H1 (cell line): ENCODE measurements around the gene CIROP. TPM values are rescaled to one million over a fixed set of nuclear protein-coding genes. Genes with fewer than 3 reads are reported as not detected.

Experiments used
- CTCF ChIA-PET: fragments of 300-600 bp; sonication (Branson Sonifier 250); formaldehyde crosslinking; loops from one replicate; lab custom pipeline; 2021; ENCODE audit not compliant: partially characterized antibody; lab: Charles Lee
- POLR2A ChIA-PET: fragments of 300-600 bp; sonication (Branson Sonifier 250); formaldehyde crosslinking; loops from one replicate; lab custom pipeline; 2021; ENCODE audit warnings: inconsistent platforms; ENCODE audit not compliant: partially characterized antibody; lab: Charles Lee
- DNase-seq, 2 experiments: peaks; one replicate each; pipeline versions ENCODE4 v3.0.0 to v3.0.0-alpha.2; 2010 to 2022; ENCODE audit warnings: low spot score in 2 of 2, low read depth in 1 of 2, mixed read lengths in 1 of 2
- FAIRE-seq: peaks from 2 replicates; lab custom pipeline; 2011; peaks lifted over from hg19 to GRCh38; lab: Jason Lieb, UNC
- H2AFZ ChIP-seq: 2 replicates; pipeline ENCODE4 v1.8.1; 2012; ENCODE audit warnings: low read length, inconsistent platforms
- H2AK5ac ChIP-seq: 2 replicates; pipeline ENCODE4 v1.6.1; 2013; ENCODE audit warnings: low read depth, low read length
- H2BK120ac ChIP-seq: replicated peaks from 2 replicates; pipeline ENCODE3; 2013; ENCODE audit warnings: low read depth, low read length, inconsistent platforms
- H2BK12ac ChIP-seq: 2 replicates; pipeline ENCODE4 v1.6.1; 2013; ENCODE audit warnings: low read depth, low read length
- H2BK15ac ChIP-seq: 2 replicates; pipeline ENCODE4 v1.6.1; 2013; ENCODE audit warnings: low read length
- H2BK20ac ChIP-seq: 2 replicates; pipeline ENCODE4 v1.6.1; 2013; ENCODE audit warnings: low read length
- H2BK5ac ChIP-seq: 2 replicates; pipeline ENCODE4 v1.6.1; 2013; ENCODE audit warnings: low read depth, low read length
- H3K14ac ChIP-seq: 2 replicates; pipeline ENCODE4 v1.6.1; 2013; ENCODE audit warnings: inconsistent platforms; ENCODE audit not compliant: insufficient read length
- H3K18ac ChIP-seq: 2 replicates; pipeline ENCODE4 v1.6.1; 2013; ENCODE audit warnings: low read length; ENCODE audit errors: extremely low read depth
- H3K23ac ChIP-seq: 2 replicates; pipeline ENCODE4 v1.6.1; 2013; ENCODE audit warnings: inconsistent platforms; ENCODE audit not compliant: insufficient read length
- H3K23me2 ChIP-seq: 2 replicates; pipeline ENCODE4 v1.6.1; 2013; ENCODE audit warnings: low read depth, low read length
- H3K27ac ChIP-seq: 2 replicates; pipeline ENCODE4 v1.6.1; 2011; ENCODE audit warnings: low read depth, low read length, inconsistent platforms
- H3K27me3 ChIP-seq, 4 experiments: replicated peaks in 1 of 4; 1 replicate in 1 of 4; 2 replicates in 3 of 4; pipeline versions ENCODE4 v1.6.1 to v1.8.1; 2011 to 2013; ENCODE audit warnings: low read length in 3 of 4, mild to moderate bottlenecking in 3 of 4, inconsistent platforms in 2 of 4, mixed read lengths in 2 of 4, moderate library complexity in 1 of 4; ENCODE audit not compliant: control insufficient read depth in 3 of 4, insufficient read depth in 3 of 4; ENCODE audit errors: extremely low read depth in 1 of 4
- H3K36me3 ChIP-seq, 4 experiments: 2 replicates each; pipeline versions ENCODE4 v1.6.1 to v1.8.1; 2011 to 2013; ENCODE audit warnings: mild to moderate bottlenecking in 4 of 4, low read length in 3 of 4, moderate library complexity in 2 of 4, control low read depth in 1 of 4, inconsistent platforms in 1 of 4; ENCODE audit not compliant: insufficient read depth in 4 of 4, control insufficient read depth in 2 of 4
- H3K4ac ChIP-seq: replicated peaks from 2 replicates; pipeline ENCODE3; 2013; ENCODE audit warnings: low read length, low read depth, mixed read lengths, inconsistent platforms; ENCODE audit not compliant: insufficient read length
- H3K4me1 ChIP-seq, 4 experiments: replicated peaks in 1 of 4; 1 replicate in 1 of 4; 2 replicates in 3 of 4; pipeline versions ENCODE4 v1.6.1 to v1.8.1; 2011 to 2013; ENCODE audit warnings: low read length in 3 of 4, inconsistent platforms in 2 of 4, mixed read lengths in 1 of 4; ENCODE audit not compliant: insufficient read depth in 4 of 4, control insufficient read depth in 3 of 4
- H3K4me2 ChIP-seq, 2 experiments: 2 replicates each; pipeline versions ENCODE4 v1.6.1 to v1.8.1; 2011 to 2013; ENCODE audit warnings: low read depth in 2 of 2, low read length in 2 of 2, control low read depth in 1 of 2, inconsistent platforms in 1 of 2, mild to moderate bottlenecking in 1 of 2; ENCODE audit not compliant: insufficient read depth in 1 of 2
- H3K4me3 ChIP-seq, 4 experiments: fragments of 200-600, 300-600 bp in 1 of 4; sonication (generic), shearing (Covaris generic), sonication (Bioruptor Twin) in 1 of 4; 2 replicates each; pipeline versions ENCODE4 v1.5.1 to v1.8.1; 2011 to 2016; ENCODE audit warnings: low read length in 4 of 4, low read depth in 3 of 4, control low read depth in 2 of 4, inconsistent platforms in 2 of 4, mild to moderate bottlenecking in 2 of 4, mixed read lengths in 1 of 4, moderate library complexity in 1 of 4; ENCODE audit not compliant: insufficient read depth in 2 of 4; ENCODE audit errors: extremely low read depth in 1 of 4
- H3K56ac ChIP-seq: replicated peaks from 2 replicates; pipeline ENCODE3; 2013; ENCODE audit warnings: low read depth, mild to moderate bottlenecking, mixed read lengths, low read length, inconsistent platforms; ENCODE audit not compliant: insufficient read length
- H3K79me1 ChIP-seq: 2 replicates; pipeline ENCODE4 v1.6.1; 2013; ENCODE audit warnings: low read depth, low read length, control low read depth
- H3K79me2 ChIP-seq, 2 experiments: 2 replicates each; pipeline versions ENCODE4 v1.6.1 to v1.8.1; 2012 to 2013; ENCODE audit warnings: low read length in 2 of 2, mild to moderate bottlenecking in 2 of 2, inconsistent platforms in 1 of 2; ENCODE audit not compliant: insufficient read depth in 2 of 2, control insufficient read depth in 1 of 2
- H3K9ac ChIP-seq, 4 experiments: replicated peaks in 1 of 4; 1 replicate in 1 of 4; 2 replicates in 3 of 4; pipeline versions ENCODE4 v1.6.1 to v1.8.1; 2011 to 2013; ENCODE audit warnings: low read depth in 3 of 4, low read length in 3 of 4, control low read depth in 2 of 4, mild to moderate bottlenecking in 2 of 4, moderate library complexity in 2 of 4, inconsistent platforms in 1 of 4; ENCODE audit errors: extremely low read depth in 1 of 4
- H3K9me3 ChIP-seq, 2 experiments: 2 replicates each; pipeline versions ENCODE4 v1.6.1 to v1.8.1; 2012 to 2013; ENCODE audit warnings: mild to moderate bottlenecking in 2 of 2, moderate library complexity in 2 of 2, control low read depth in 1 of 2, inconsistent platforms in 1 of 2, low read depth in 1 of 2, low read length in 1 of 2, mixed read lengths in 1 of 2; ENCODE audit not compliant: insufficient read depth in 2 of 2
- H4K20me1 ChIP-seq, 2 experiments: replicated peaks in 1 of 2; 2 replicates each; pipeline versions ENCODE3 to v1.8.1; 2011 to 2013; ENCODE audit warnings: inconsistent platforms in 2 of 2, low read length in 2 of 2, mild to moderate bottlenecking in 1 of 2; ENCODE audit not compliant: insufficient read depth in 2 of 2, control insufficient read depth in 1 of 2
- H4K5ac ChIP-seq: 2 replicates; pipeline ENCODE4 v1.6.1; 2013; ENCODE audit warnings: low read length, low read depth, mixed read lengths, inconsistent platforms; ENCODE audit not compliant: insufficient read length
- H4K8ac ChIP-seq: 2 replicates; pipeline ENCODE4 v1.8.0; 2013; ENCODE audit warnings: mild to moderate bottlenecking, moderate library complexity, low read length, inconsistent platforms; ENCODE audit not compliant: insufficient read depth; ENCODE audit errors: extremely low read depth
- H4K91ac ChIP-seq: replicated peaks from 2 replicates; pipeline ENCODE3; 2013; ENCODE audit warnings: low read length, mixed read lengths, inconsistent platforms; ENCODE audit not compliant: insufficient read length
- CHD1 ChIP-seq: IDR thresholded peaks from 2 replicates; pipeline ENCODE4 v1.6.1; 2012; ENCODE audit warnings: low read depth, low read length, improper control_type of control experiment
- EGR1 ChIP-seq: IDR thresholded peaks from 2 replicates; pipeline ENCODE4 v1.6.1; 2011; ENCODE audit warnings: low read depth, low read length, borderline replicate concordance
- GABPA ChIP-seq: IDR thresholded peaks from 2 replicates; pipeline ENCODE4 v1.6.1; 2011; ENCODE audit warnings: mild to moderate bottlenecking, low read length, moderate library complexity, borderline replicate concordance; ENCODE audit not compliant: insufficient read depth
- JUN ChIP-seq: IDR thresholded peaks from 2 replicates; pipeline ENCODE4 v1.6.1; 2011; ENCODE audit warnings: low read depth, mild to moderate bottlenecking, improper control_type of control experiment, low read length
- NRF1 ChIP-seq: IDR thresholded peaks from 2 replicates; pipeline ENCODE4 v1.6.1; 2011; ENCODE audit warnings: mild to moderate bottlenecking, low read depth, low read length, improper control_type of control experiment
- PHF8 ChIP-seq: fragments of 200-600 bp; sonication (generic); conservative IDR thresholded peaks from 2 replicates; pipeline ENCODE4 v1.7.1; 2012; ENCODE audit warnings: low read depth, mild to moderate bottlenecking, inconsistent platforms, low read length, moderate library complexity
- POLR2A ChIP-seq, 2 experiments: IDR thresholded peaks; 1 replicate in 1 of 2; 2 replicates in 1 of 2; pipeline ENCODE4 v1.6.1; 2011; ENCODE audit warnings: low read depth in 2 of 2, low read length in 2 of 2, mild to moderate bottlenecking in 2 of 2; ENCODE audit errors: control extremely low read depth in 1 of 2
- SUZ12 ChIP-seq: fragments of 200-600 bp; sonication (generic); IDR thresholded peaks from 2 replicates; pipeline ENCODE4 v1.6.1; 2012; ENCODE audit warnings: mild to moderate bottlenecking, inconsistent platforms, low read length, moderate library complexity, mixed read lengths
- WGBS, 2 experiments: shearing (Covaris generic) in 1 of 2; methylation state at CpG; one replicate each; pipeline versions ENCODE4 v1.1.6 to v1.1.7; 2013 to 2015; ENCODE audit warnings: low lambda C conversion rate in 2 of 2, mixed read lengths in 2 of 2, inconsistent platforms in 1 of 2, low coverage in 1 of 2, missing lambda C conversion rate in 1 of 2; ENCODE audit not compliant: insufficient replicate concordance in 2 of 2, insufficient coverage in 1 of 2, insufficient read length in 1 of 2; ENCODE audit errors: extremely low coverage in 1 of 2, missing lambda C conversion rate in 1 of 2; 5-methylcytosine and 5-hydroxymethylcytosine counted together
- polyA plus RNA-seq, 7 experiments: library from polyadenylated mRNA; depleted of rRNA in 3 of 7; stranded (reverse) in 5 of 7; unstranded in 2 of 7; fragments of >200 nt in 5 of 7; fragments of 200-250 nt in 2 of 7; gene quantifications; 1 replicate in 5 of 7; 2 replicates in 1 of 7; 4 replicates in 1 of 7; pipeline versions ENCODE4 v1.2.1 to v1.2.3, GENCODE V29; 2011 to 2013; ENCODE audit warnings: missing spikeins in 2 of 7, mixed read lengths in 2 of 7
- total RNA-seq: library from RNA; stranded (reverse); fragmentation: NEBNext Ultra II Directional; extraction: Animal tissue kit (Norgen Biotek cat#: 25700); gene quantifications from 2 replicates; pipeline ENCODE4 v1.2.1, GENCODE V29; 2021

Gene CIROP
- total and polyA plus RNA-seq, 2 of the 8 experiments (the other 6 are each of a cell fraction or from before 2014, with no cell fraction given), result 0.06 TPM; not detected in 1

DNA sequence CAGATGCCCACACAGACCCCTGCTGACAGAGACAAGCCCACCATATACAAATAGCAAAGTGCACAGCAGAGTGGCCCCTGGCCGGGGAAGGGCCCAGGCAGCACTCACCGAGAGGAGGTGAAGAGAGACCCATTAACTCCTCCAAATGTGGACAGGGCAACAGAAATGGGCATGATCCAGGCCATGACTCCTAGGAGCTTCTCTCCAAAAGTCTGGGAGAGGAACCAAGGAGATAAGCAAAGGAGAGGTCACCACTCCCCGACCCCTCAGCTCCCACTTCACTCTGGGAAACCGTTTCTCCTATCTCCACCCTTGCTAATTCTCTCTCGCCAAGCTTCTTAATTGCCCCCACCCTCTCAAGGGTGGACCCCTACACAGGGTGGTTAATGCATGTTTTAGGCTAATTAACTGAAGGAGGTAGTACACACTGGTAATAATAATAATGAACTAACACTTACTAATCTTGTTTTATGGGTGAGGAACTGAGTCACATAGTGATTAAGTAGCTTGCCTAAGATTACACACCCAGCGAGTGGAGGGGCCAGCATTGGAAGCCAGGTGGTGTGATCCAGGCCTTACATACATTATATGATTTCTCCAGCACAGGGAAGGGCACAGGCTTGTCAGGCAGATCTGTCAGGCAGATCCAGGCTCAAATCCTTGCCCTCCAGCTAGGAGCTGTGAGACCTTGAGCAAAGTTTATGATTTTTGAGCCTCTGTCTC, 33.2 kb upstream of the CIROP start:
- Histone ChIP-seq H3K4ac (no peak overlapping the region), H3K18ac (no peak overlapping the region), H3K4me1 (no peaks in the 10 kb centered on the region), H3K4me2 (no peak overlapping the region), H3K79me1 (no peaks in the 10 kb centered on the region), H3K23ac (no peak overlapping the region), H2BK5ac (no peak overlapping the region), H4K20me1 (peaks cover 2 to 5% of the 10 kb centered on the region in 2 experiments), H3K79me2 (no peaks in the 10 kb centered on the region), H2BK20ac (no peak overlapping the region), H3K23me2 (no peaks in the 10 kb centered on the region; the same call in 1 of the 2 replicates), H3K36me3 (peaks cover 10 to 46% (median 32%) of the 10 kb centered on the region in 4 experiments; a peak in 6 of 8 replicates), H3K27ac (no peak overlapping the region), H3K14ac (no peak overlapping the region), H2AFZ (no peak overlapping the region), H3K56ac (no peak overlapping the region), H3K9ac (no peak overlapping the region), H3K27me3 (no peaks in the 10 kb centered on the region), H3K9me3 (no peaks in the 10 kb centered on the region), H2AK5ac (no peak overlapping the region), H3K4me3 (no peak overlapping the region), H4K91ac (no peak overlapping the region), H2BK120ac (no peak overlapping the region), H2BK12ac (no peak overlapping the region), H4K5ac (no peak overlapping the region), H2BK15ac (no peak overlapping the region), H4K8ac (no peak overlapping the region)
- ChIA-PET POLR2A (interaction anchor here (2.2 kb wide), 1 partner anchor 12 kb away, joined by 9 read pairs; no protein-coding TSS in a partner anchor), CTCF (interaction anchor here (0.8 to 1.4 kb wide), 5 partner anchors 15 to 133 kb away, joined by 3 to 5 read pairs (median 3); no protein-coding TSS in a partner anchor)
- FAIRE-seq (no peak), DNase-seq (no peak)
- WGBS, 2 experiments, result 85% methylated on average over 6 of the region's 6 CpGs; no CpG with 5 or more reads in 1 of the 2 experiments
- TF ChIP-seq NRF1 (no peak), JUN (no peak), GABPA (no peak), CHD1 (no peak), EGR1 (no peak), SUZ12 (no peak), POLR2A (IDR thresholded peaks at IDR 0.05; ENCODE audit: control extremely low read depth in 1 of 2, low read depth in 2 of 2, low read length in 2 of 2) (no peak), PHF8 (no peak)
